HG03175 (cell line): ENCODE results near the gene DDX17.

ENCODE experiments used
- ATAC-seq: cut with Tn5 transposase; IDR thresholded peaks from one replicate; pipeline ENCODE4 v1.9.1; 2021; ENCODE audit warnings: mild to moderate bottlenecking, moderate library complexity; ENCODE audit not compliant: unreplicated experiment

Gene DDX17

GRCh38 chr22:38506118-38506962 lies at the start of gene DDX17:
Gene DDX17 (minus strand): TSS chr22:38506311.
- peak; percentile 83 for ATAC-seq

GRCh38 chr22:38554281-38554680 lies 48.2 kb upstream of the DDX17 start:
- ATAC-seq: no peak

GRCh38 chr22:38549101-38549894 lies 43.2 kb upstream of the DDX17 start:
- ATAC-seq: no peak

- no peak for ATAC-seq
These were observed 34.6 kb upstream of the DDX17 start for GRCh38 chr22:38540701-38541100.

- no peak for ATAC-seq
These were observed 25.3 kb upstream of the DDX17 start for GRCh38 chr22:38531251-38531938.

GRCh38 chr22:38524429-38524828 lies 18.3 kb upstream of the DDX17 start:
- ATAC-seq: no peak

GRCh38 chr22:38523479-38523878 lies 17.4 kb upstream of the DDX17 start:
- ATAC-seq: no peak

GRCh38 chr22:38523029-38523428 lies 16.9 kb upstream of the DDX17 start:
- no peak for ATAC-seq

GRCh38 chr22:38519453-38520250 lies 13.5 kb upstream of the DDX17 start:
- no peak for ATAC-seq

GRCh38 chr22:38518620-38519019 lies 12.5 kb upstream of the DDX17 start:
- no peak for ATAC-seq

GRCh38 chr22:38513063-38513462 lies 7.0 kb upstream of the DDX17 start:
- ATAC-seq: no peak

GRCh38 chr22:38510416-38510970 lies 4.4 kb upstream of the DDX17 start:
- no peak for ATAC-seq

GRCh38 chr22:38505541-38506117 lies 482 bp downstream of the DDX17 start:
- peak; percentile 19 for ATAC-seq

GRCh38 chr22:38504731-38505540 lies 1.2 kb downstream of the DDX17 start:
- ATAC-seq: no peak

GRCh38 chr22:38503021-38503420 lies 3.1 kb downstream of the DDX17 start:
- no peak for ATAC-seq

- no peak for ATAC-seq
These were observed 4.1 kb downstream of the DDX17 start for GRCh38 chr22:38501797-38502672.

GRCh38 chr22:38497869-38498268 lies 8.2 kb downstream of the DDX17 start:
- no peak for ATAC-seq

GRCh38 chr22:38494939-38495338 lies 11.2 kb downstream of the DDX17 start:
- no peak for ATAC-seq
